HFF-Myc (cell line): Measurements from ENCODE around the gene MRC2.

Experiments
- DNase-seq: peaks from one replicate; pipeline ENCODE4 v3.0.0-alpha.2; 2011; ENCODE audit warnings: low read depth; ENCODE audit errors: extremely low read depth
- H3K4me3 ChIP-seq: replicated peaks from 2 replicates; pipeline ENCODE4 v1.5.1; 2011; ENCODE audit warnings: low read depth, mild to moderate bottlenecking, control low read depth, low read length
- CTCF ChIP-seq: IDR thresholded peaks from 2 replicates; pipeline ENCODE4 v1.5.1; 2012; ENCODE audit warnings: mild to moderate bottlenecking, low read depth, low read length, control low read depth; ENCODE audit errors: missing control alignments

MRC2 gene

GRCh38 chr17:62671553-62671952 lies 44.1 kb downstream of the MRC2 start:
- no peak for TF ChIP-seq CTCF

GRCh38 chr17:62672957-62673356 lies 45.5 kb downstream of the MRC2 start:
- TF ChIP-seq CTCF: no peak
- H3K4me3 ChIP-seq: no peak overlapping the region
- DNase-seq: no peak

More at GRCh38 chr17:62671553-62671952, 44.1 kb downstream of the MRC2 start:
- no peak for DNase-seq
- no peak overlapping the region for H3K4me3 ChIP-seq

- DNase-seq: no peak
- no peak for TF ChIP-seq CTCF
- H3K4me3 ChIP-seq: no peak overlapping the region
Observed at GRCh38 chr17:62673614-62674362, 46.3 kb downstream of the MRC2 start.

- TF ChIP-seq CTCF: no peak
- DNase-seq: no peak
- no peak overlapping the region for H3K4me3 ChIP-seq
Observed at GRCh38 chr17:62674363-62674739, 46.9 kb downstream of the MRC2 start.

- H3K4me3 ChIP-seq: no peak overlapping the region
- TF ChIP-seq CTCF: no peak
- DNase-seq: no peak
Observed at GRCh38 chr17:62674841-62675240, 47.4 kb downstream of the MRC2 start.

GRCh38 chr17:62675260-62675659 lies 47.8 kb downstream of the MRC2 start:
- DNase-seq: no peak
- no peak overlapping the region for H3K4me3 ChIP-seq
- TF ChIP-seq CTCF: no peak

GRCh38 chr17:62675701-62676100 lies 48.2 kb downstream of the MRC2 start:
- H3K4me3 ChIP-seq: no peak overlapping the region
- no peak for TF ChIP-seq CTCF
- no peak for DNase-seq
